H1 (cell line): Measurements from ENCODE around the gene C15orf40. TPM values are rescaled to one million over a fixed set of nuclear protein-coding genes. Genes with fewer than 3 reads are reported as not detected.
"Not testable (repeated sequence)": the region's sequence is repeated elsewhere in the genome, so short reads cannot be mapped to it uniquely, and the experiment has no call there.

Experiments
- CTCF ChIA-PET: fragments of 300-600 bp; sonication (Branson Sonifier 250); formaldehyde crosslinking; loops from one replicate; lab custom pipeline; 2021; ENCODE audit not compliant: partially characterized antibody; lab: Charles Lee
- POLR2A ChIA-PET: fragments of 300-600 bp; sonication (Branson Sonifier 250); formaldehyde crosslinking; loops from one replicate; lab custom pipeline; 2021; ENCODE audit warnings: inconsistent platforms; ENCODE audit not compliant: partially characterized antibody; lab: Charles Lee
- DNase-seq, 2 experiments: peaks; one replicate each; pipeline versions ENCODE4 v3.0.0 to v3.0.0-alpha.2; 2010 to 2022; ENCODE audit warnings: low spot score in 2 of 2, low read depth in 1 of 2, mixed read lengths in 1 of 2
- FAIRE-seq: peaks from 2 replicates; lab custom pipeline; 2011; peaks lifted over from hg19 to GRCh38; lab: Jason Lieb, UNC
- H2AFZ ChIP-seq: 2 replicates; pipeline ENCODE4 v1.8.1; 2012; ENCODE audit warnings: low read length, inconsistent platforms
- H2AK5ac ChIP-seq: 2 replicates; pipeline ENCODE4 v1.6.1; 2013; ENCODE audit warnings: low read depth, low read length
- H2BK120ac ChIP-seq: replicated peaks from 2 replicates; pipeline ENCODE3; 2013; ENCODE audit warnings: low read depth, low read length, inconsistent platforms
- H2BK12ac ChIP-seq: 2 replicates; pipeline ENCODE4 v1.6.1; 2013; ENCODE audit warnings: low read depth, low read length
- H2BK15ac ChIP-seq: 2 replicates; pipeline ENCODE4 v1.6.1; 2013; ENCODE audit warnings: low read length
- H2BK20ac ChIP-seq: 2 replicates; pipeline ENCODE4 v1.6.1; 2013; ENCODE audit warnings: low read length
- H2BK5ac ChIP-seq: 2 replicates; pipeline ENCODE4 v1.6.1; 2013; ENCODE audit warnings: low read depth, low read length
- H3K14ac ChIP-seq: 2 replicates; pipeline ENCODE4 v1.6.1; 2013; ENCODE audit warnings: inconsistent platforms; ENCODE audit not compliant: insufficient read length
- H3K18ac ChIP-seq: 2 replicates; pipeline ENCODE4 v1.6.1; 2013; ENCODE audit warnings: low read length; ENCODE audit errors: extremely low read depth
- H3K23ac ChIP-seq: 2 replicates; pipeline ENCODE4 v1.6.1; 2013; ENCODE audit warnings: inconsistent platforms; ENCODE audit not compliant: insufficient read length
- H3K23me2 ChIP-seq: 2 replicates; pipeline ENCODE4 v1.6.1; 2013; ENCODE audit warnings: low read depth, low read length
- H3K27ac ChIP-seq: 2 replicates; pipeline ENCODE4 v1.6.1; 2011; ENCODE audit warnings: low read depth, low read length, inconsistent platforms
- H3K27me3 ChIP-seq, 4 experiments: replicated peaks in 1 of 4; 1 replicate in 1 of 4; 2 replicates in 3 of 4; pipeline versions ENCODE4 v1.6.1 to v1.8.1; 2011 to 2013; ENCODE audit warnings: low read length in 3 of 4, mild to moderate bottlenecking in 3 of 4, inconsistent platforms in 2 of 4, mixed read lengths in 2 of 4, moderate library complexity in 1 of 4; ENCODE audit not compliant: control insufficient read depth in 3 of 4, insufficient read depth in 3 of 4; ENCODE audit errors: extremely low read depth in 1 of 4
- H3K36me3 ChIP-seq, 4 experiments: 2 replicates each; pipeline versions ENCODE4 v1.6.1 to v1.8.1; 2011 to 2013; ENCODE audit warnings: mild to moderate bottlenecking in 4 of 4, low read length in 3 of 4, moderate library complexity in 2 of 4, control low read depth in 1 of 4, inconsistent platforms in 1 of 4; ENCODE audit not compliant: insufficient read depth in 4 of 4, control insufficient read depth in 2 of 4
- H3K4ac ChIP-seq: replicated peaks from 2 replicates; pipeline ENCODE3; 2013; ENCODE audit warnings: low read length, low read depth, mixed read lengths, inconsistent platforms; ENCODE audit not compliant: insufficient read length
- H3K4me1 ChIP-seq, 4 experiments: replicated peaks in 1 of 4; 1 replicate in 1 of 4; 2 replicates in 3 of 4; pipeline versions ENCODE4 v1.6.1 to v1.8.1; 2011 to 2013; ENCODE audit warnings: low read length in 3 of 4, inconsistent platforms in 2 of 4, mixed read lengths in 1 of 4; ENCODE audit not compliant: insufficient read depth in 4 of 4, control insufficient read depth in 3 of 4
- H3K4me2 ChIP-seq, 2 experiments: 2 replicates each; pipeline versions ENCODE4 v1.6.1 to v1.8.1; 2011 to 2013; ENCODE audit warnings: low read depth in 2 of 2, low read length in 2 of 2, control low read depth in 1 of 2, inconsistent platforms in 1 of 2, mild to moderate bottlenecking in 1 of 2; ENCODE audit not compliant: insufficient read depth in 1 of 2
- H3K4me3 ChIP-seq, 4 experiments: fragments of 200-600, 300-600 bp in 1 of 4; sonication (generic), shearing (Covaris generic), sonication (Bioruptor Twin) in 1 of 4; 2 replicates each; pipeline versions ENCODE4 v1.5.1 to v1.8.1; 2011 to 2016; ENCODE audit warnings: low read length in 4 of 4, low read depth in 3 of 4, control low read depth in 2 of 4, inconsistent platforms in 2 of 4, mild to moderate bottlenecking in 2 of 4, mixed read lengths in 1 of 4, moderate library complexity in 1 of 4; ENCODE audit not compliant: insufficient read depth in 2 of 4; ENCODE audit errors: extremely low read depth in 1 of 4
- H3K56ac ChIP-seq: replicated peaks from 2 replicates; pipeline ENCODE3; 2013; ENCODE audit warnings: low read depth, mild to moderate bottlenecking, mixed read lengths, low read length, inconsistent platforms; ENCODE audit not compliant: insufficient read length
- H3K79me1 ChIP-seq: 2 replicates; pipeline ENCODE4 v1.6.1; 2013; ENCODE audit warnings: low read depth, low read length, control low read depth
- H3K79me2 ChIP-seq, 2 experiments: 2 replicates each; pipeline versions ENCODE4 v1.6.1 to v1.8.1; 2012 to 2013; ENCODE audit warnings: low read length in 2 of 2, mild to moderate bottlenecking in 2 of 2, inconsistent platforms in 1 of 2; ENCODE audit not compliant: insufficient read depth in 2 of 2, control insufficient read depth in 1 of 2
- H3K9ac ChIP-seq, 4 experiments: replicated peaks in 1 of 4; 1 replicate in 1 of 4; 2 replicates in 3 of 4; pipeline versions ENCODE4 v1.6.1 to v1.8.1; 2011 to 2013; ENCODE audit warnings: low read depth in 3 of 4, low read length in 3 of 4, control low read depth in 2 of 4, mild to moderate bottlenecking in 2 of 4, moderate library complexity in 2 of 4, inconsistent platforms in 1 of 4; ENCODE audit errors: extremely low read depth in 1 of 4
- H3K9me3 ChIP-seq, 2 experiments: 2 replicates each; pipeline versions ENCODE4 v1.6.1 to v1.8.1; 2012 to 2013; ENCODE audit warnings: mild to moderate bottlenecking in 2 of 2, moderate library complexity in 2 of 2, control low read depth in 1 of 2, inconsistent platforms in 1 of 2, low read depth in 1 of 2, low read length in 1 of 2, mixed read lengths in 1 of 2; ENCODE audit not compliant: insufficient read depth in 2 of 2
- H4K20me1 ChIP-seq, 2 experiments: replicated peaks in 1 of 2; 2 replicates each; pipeline versions ENCODE3 to v1.8.1; 2011 to 2013; ENCODE audit warnings: inconsistent platforms in 2 of 2, low read length in 2 of 2, mild to moderate bottlenecking in 1 of 2; ENCODE audit not compliant: insufficient read depth in 2 of 2, control insufficient read depth in 1 of 2
- H4K5ac ChIP-seq: 2 replicates; pipeline ENCODE4 v1.6.1; 2013; ENCODE audit warnings: low read length, low read depth, mixed read lengths, inconsistent platforms; ENCODE audit not compliant: insufficient read length
- H4K8ac ChIP-seq: 2 replicates; pipeline ENCODE4 v1.8.0; 2013; ENCODE audit warnings: mild to moderate bottlenecking, moderate library complexity, low read length, inconsistent platforms; ENCODE audit not compliant: insufficient read depth; ENCODE audit errors: extremely low read depth
- H4K91ac ChIP-seq: replicated peaks from 2 replicates; pipeline ENCODE3; 2013; ENCODE audit warnings: low read length, mixed read lengths, inconsistent platforms; ENCODE audit not compliant: insufficient read length
- WGBS, 2 experiments: shearing (Covaris generic) in 1 of 2; methylation state at CpG; one replicate each; pipeline versions ENCODE4 v1.1.6 to v1.1.7; 2013 to 2015; ENCODE audit warnings: low lambda C conversion rate in 2 of 2, mixed read lengths in 2 of 2, inconsistent platforms in 1 of 2, low coverage in 1 of 2, missing lambda C conversion rate in 1 of 2; ENCODE audit not compliant: insufficient replicate concordance in 2 of 2, insufficient coverage in 1 of 2, insufficient read length in 1 of 2; ENCODE audit errors: extremely low coverage in 1 of 2, missing lambda C conversion rate in 1 of 2; 5-methylcytosine and 5-hydroxymethylcytosine counted together
- polyA plus RNA-seq, 7 experiments: library from polyadenylated mRNA; depleted of rRNA in 3 of 7; stranded (reverse) in 5 of 7; unstranded in 2 of 7; fragments of >200 nt in 5 of 7; fragments of 200-250 nt in 2 of 7; gene quantifications; 1 replicate in 5 of 7; 2 replicates in 1 of 7; 4 replicates in 1 of 7; pipeline versions ENCODE4 v1.2.1 to v1.2.3, GENCODE V29; 2011 to 2013; ENCODE audit warnings: missing spikeins in 2 of 7, mixed read lengths in 2 of 7
- total RNA-seq: library from RNA; stranded (reverse); fragmentation: NEBNext Ultra II Directional; extraction: Animal tissue kit (Norgen Biotek cat#: 25700); gene quantifications from 2 replicates; pipeline ENCODE4 v1.2.1, GENCODE V29; 2021

Gene C15orf40
- total and polyA plus RNA-seq, 2 of the 8 experiments (the other 6 are each of a cell fraction or from before 2014, with no cell fraction given), result 10.7 TPM

DNA sequence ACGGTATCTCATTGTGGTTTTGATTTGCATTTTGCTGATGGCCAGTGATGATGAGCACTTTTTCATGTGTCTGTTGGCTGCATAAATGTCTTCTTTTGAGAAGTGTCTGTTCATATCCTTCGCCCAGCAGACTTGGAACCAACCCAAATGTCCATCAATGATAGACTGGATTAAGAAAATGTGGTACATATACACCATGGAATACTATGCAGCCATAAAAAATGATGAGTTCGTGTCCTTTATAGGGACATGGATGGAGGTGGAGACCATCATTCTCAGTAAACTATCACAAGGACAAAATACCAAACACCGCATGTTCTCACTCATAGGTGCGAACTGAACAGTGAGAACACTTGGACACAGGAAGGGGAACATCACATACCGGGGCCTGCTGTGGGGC is 19.8 kb upstream of the C15orf40 start:
- H3K14ac ChIP-seq, H3K4me2 ChIP-seq, H3K56ac ChIP-seq, DNase-seq, H4K5ac ChIP-seq, H4K91ac ChIP-seq, H3K18ac ChIP-seq, H2BK5ac ChIP-seq, POLR2A ChIA-PET, H3K23ac ChIP-seq, H3K9ac ChIP-seq, H2AFZ ChIP-seq, H2BK20ac ChIP-seq, H3K23me2 ChIP-seq, H3K9me3 ChIP-seq, H4K8ac ChIP-seq, H2BK120ac ChIP-seq, H3K27ac ChIP-seq, H2AK5ac ChIP-seq, H3K4me3 ChIP-seq, H2BK12ac ChIP-seq, H2BK15ac ChIP-seq, H3K4ac ChIP-seq, H3K79me1 ChIP-seq, H3K4me1 ChIP-seq, FAIRE-seq, H3K27me3 ChIP-seq, H4K20me1 ChIP-seq: not testable (repeated sequence)
- CTCF ChIA-PET, result interaction anchor here (0.6 kb wide), 1 partner anchor 229 kb away, joined by 4 read pairs; no protein-coding TSS in a partner anchor
- Histone ChIP-seq H3K36me3 (peaks cover 3 to 25% (median 15%) of the 10 kb centered on the region in 4 experiments; a peak in 6 of 8 replicates), H3K79me2 (peaks cover 0 to 36% of the 10 kb centered on the region in 2 experiments; a peak in 2 of 4 replicates)
- WGBS, 2 experiments, result 91% methylated on average over 6 of the region's 6 CpGs; no CpG with 5 or more reads in 1 of the 2 experiments
